Hepatocyte (in vitro differentiated cells): ENCODE results near the gene ZDHHC14.

Experiments used
- CTCF ChIP-seq: fragments of 200-600 bp; sonication (generic); IDR thresholded peaks from 2 replicates; pipeline ENCODE4 v1.5.1; 2016; ENCODE audit warnings: antibody characterized with exemption, mild to moderate bottlenecking; ENCODE audit not compliant: poor library complexity
- EZH2 ChIP-seq: fragments of 200-600 bp; sonication (generic); IDR thresholded peaks from 2 replicates; pipeline ENCODE4 v1.6.1; 2016; ENCODE audit warnings: antibody characterized with exemption, mild to moderate bottlenecking, borderline replicate concordance

DNA sequence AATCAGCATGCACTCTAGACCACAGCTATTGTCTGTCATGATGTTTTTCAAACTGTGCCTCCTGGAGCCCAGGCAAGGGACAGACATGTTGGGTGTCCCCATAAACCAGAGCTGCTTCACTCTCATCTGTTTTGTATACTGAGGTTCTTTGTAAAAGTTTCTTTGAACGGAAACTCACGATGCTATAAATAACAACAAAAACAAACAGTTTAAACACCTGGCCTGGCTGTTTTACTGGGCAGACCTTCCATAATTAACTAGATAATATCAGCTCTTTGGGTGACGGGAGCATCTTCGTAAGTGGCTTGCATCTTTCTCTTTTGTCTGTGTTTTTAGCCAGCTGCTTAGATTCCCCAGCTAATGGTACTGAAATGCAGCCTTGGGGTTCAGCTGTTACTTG is 190.3 kb downstream of the ZDHHC14 start:
- TF ChIP-seq CTCF (no peak), EZH2 (no peak)
